ENCODE measurements around the gene CCDC40. TPM values are rescaled to one million over a fixed set of nuclear protein-coding genes. Genes with fewer than 3 reads are reported as not detected.

CCDC40 gene
- total and polyA plus RNA-seq, 9 of the 15 experiments (the other 6 are each of a cell fraction or from before 2014, with no cell fraction given) = 0.07 to 0.33 TPM; not detected in 7

DNA sequence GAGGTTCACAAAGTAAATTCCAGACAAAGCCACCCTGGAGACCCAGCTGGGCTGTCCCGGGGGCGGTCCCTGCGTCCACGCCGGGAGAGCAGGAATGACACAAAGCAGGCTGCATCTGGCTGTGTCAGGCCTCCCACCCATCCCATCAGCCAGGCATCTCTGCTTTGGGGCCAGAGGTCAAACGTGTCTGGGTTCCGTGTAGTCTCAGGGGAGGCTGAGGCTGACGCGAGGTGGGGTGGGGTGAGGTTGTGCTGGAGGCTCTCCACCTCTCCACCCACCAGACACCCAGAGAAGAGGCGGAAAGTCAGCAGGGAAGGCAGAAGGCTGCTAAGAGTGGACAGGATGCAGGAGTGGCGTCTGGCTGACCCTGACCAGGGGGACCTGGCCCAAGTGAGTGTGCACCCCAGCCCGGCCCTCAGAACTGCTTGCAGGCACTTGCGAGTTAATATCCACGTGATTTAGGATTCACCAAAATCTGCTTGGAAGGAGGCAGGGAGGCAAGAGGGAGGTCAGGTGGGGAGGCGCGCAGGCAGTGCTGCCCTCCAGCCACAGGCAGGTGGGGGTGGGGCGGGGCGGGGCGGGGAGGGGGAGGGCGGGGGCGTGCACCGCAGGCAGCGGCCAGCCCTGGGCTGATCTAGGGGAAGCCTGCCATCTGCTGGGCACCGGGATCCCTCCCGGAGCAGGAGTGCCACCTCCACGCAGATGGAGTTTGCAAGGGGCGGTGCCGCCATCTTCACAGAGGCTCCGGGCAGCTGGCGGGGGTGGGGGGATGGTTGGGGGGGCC lies 45.1 kb upstream of the CCDC40 start (continued):
- TF ChIP-seq STAG1 (CRISPR knock-in tag; IDR thresholded peaks at IDR 0.05; ENCODE audit: borderline replicate concordance) = 0 out of 2 replicates have a peak, but pooled peaks have one; percentile 5
- no peak for TF ChIP-seq BHLHE40 (IDR thresholded peaks at IDR 0.05; ENCODE audit: low read length)
- no peak for TF ChIP-seq CBFA2T3 (IDR thresholded peaks at IDR 0.05)
- TF ChIP-seq GATAD2B (IDR thresholded peaks at IDR 0.05; ENCODE audit: borderline replicate concordance) = no peak
- TF ChIP-seq, protein P1, sequence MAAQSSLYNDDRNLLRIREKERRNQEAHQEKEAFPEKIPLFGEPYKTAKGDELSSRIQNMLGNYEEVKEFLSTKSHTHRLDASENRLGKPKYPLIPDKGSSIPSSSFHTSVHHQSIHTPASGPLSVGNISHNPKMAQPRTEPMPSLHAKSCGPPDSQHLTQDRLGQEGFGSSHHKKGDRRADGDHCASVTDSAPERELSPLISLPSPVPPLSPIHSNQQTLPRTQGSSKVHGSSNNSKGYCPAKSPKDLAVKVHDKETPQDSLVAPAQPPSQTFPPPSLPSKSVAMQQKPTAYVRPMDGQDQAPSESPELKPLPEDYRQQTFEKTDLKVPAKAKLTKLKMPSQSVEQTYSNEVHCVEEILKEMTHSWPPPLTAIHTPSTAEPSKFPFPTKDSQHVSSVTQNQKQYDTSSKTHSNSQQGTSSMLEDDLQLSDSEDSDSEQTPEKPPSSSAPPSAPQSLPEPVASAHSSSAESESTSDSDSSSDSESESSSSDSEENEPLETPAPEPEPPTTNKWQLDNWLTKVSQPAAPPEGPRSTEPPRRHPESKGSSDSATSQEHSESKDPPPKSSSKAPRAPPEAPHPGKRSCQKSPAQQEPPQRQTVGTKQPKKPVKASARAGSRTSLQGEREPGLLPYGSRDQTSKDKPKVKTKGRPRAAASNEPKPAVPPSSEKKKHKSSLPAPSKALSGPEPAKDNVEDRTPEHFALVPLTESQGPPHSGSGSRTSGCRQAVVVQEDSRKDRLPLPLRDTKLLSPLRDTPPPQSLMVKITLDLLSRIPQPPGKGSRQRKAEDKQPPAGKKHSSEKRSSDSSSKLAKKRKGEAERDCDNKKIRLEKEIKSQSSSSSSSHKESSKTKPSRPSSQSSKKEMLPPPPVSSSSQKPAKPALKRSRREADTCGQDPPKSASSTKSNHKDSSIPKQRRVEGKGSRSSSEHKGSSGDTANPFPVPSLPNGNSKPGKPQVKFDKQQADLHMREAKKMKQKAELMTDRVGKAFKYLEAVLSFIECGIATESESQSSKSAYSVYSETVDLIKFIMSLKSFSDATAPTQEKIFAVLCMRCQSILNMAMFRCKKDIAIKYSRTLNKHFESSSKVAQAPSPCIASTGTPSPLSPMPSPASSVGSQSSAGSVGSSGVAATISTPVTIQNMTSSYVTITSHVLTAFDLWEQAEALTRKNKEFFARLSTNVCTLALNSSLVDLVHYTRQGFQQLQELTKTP (IDR thresholded peaks at IDR 0.05; ENCODE audit: low read depth in 1 of 2, partially characterized antibody in 2 of 2) = no peak
- no peak for TF ChIP-seq BDP1 (IDR thresholded peaks at IDR 0.05; ENCODE audit: insufficient read depth, insufficient read length)
- TF ChIP-seq PCBP1 (IDR thresholded peaks at IDR 0.05; ENCODE audit: low read depth, low read length, poor library complexity, severe bottlenecking) = no peak
- TF ChIP-seq, protein P2, sequence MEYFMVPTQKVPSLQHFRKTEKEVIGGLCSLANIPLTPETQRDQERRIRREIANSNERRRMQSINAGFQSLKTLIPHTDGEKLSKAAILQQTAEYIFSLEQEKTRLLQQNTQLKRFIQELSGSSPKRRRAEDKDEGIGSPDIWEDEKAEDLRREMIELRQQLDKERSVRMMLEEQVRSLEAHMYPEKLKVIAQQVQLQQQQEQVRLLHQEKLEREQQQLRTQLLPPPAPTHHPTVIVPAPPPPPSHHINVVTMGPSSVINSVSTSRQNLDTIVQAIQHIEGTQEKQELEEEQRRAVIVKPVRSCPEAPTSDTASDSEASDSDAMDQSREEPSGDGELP (CRISPR knock-in tag; IDR thresholded peaks at IDR 0.05; ENCODE audit: borderline replicate concordance) = 0 out of 2 replicates have a peak, but pooled peaks have one; percentile 13
- TF ChIP-seq TRIM28 (IDR thresholded peaks at IDR 0.05) = no peak
- TF ChIP-seq CBX5 (IDR thresholded peaks at IDR 0.05; ENCODE audit: borderline replicate concordance, low read depth) = no peak
- no peak for TF ChIP-seq ELF1 (tag; IDR thresholded peaks at IDR 0.05)
- TF ChIP-seq CBX2 (IDR thresholded peaks at IDR 0.05; ENCODE audit: insufficient read depth, low read length, poor library complexity, severe bottlenecking) = no peak
- no peak for TF ChIP-seq ZKSCAN3 (CRISPR knock-in tag; IDR thresholded peaks at IDR 0.05)
- TF ChIP-seq CC2D1A (IDR thresholded peaks at IDR 0.05) = no peak

All from K562 (cell line).